GM12801 (cell line): ENCODE results near the gene GOLGA5.

ENCODE experiments used
- TF ChIP-seq, protein P1 (sequence below): IDR thresholded peaks from one replicate; pipeline ENCODE4 v1.5.1; 2011; ENCODE audit warnings: control low read depth; ENCODE audit not compliant: insufficient read length; ENCODE audit errors: extremely low read depth

The GOLGA5 gene

DNA sequence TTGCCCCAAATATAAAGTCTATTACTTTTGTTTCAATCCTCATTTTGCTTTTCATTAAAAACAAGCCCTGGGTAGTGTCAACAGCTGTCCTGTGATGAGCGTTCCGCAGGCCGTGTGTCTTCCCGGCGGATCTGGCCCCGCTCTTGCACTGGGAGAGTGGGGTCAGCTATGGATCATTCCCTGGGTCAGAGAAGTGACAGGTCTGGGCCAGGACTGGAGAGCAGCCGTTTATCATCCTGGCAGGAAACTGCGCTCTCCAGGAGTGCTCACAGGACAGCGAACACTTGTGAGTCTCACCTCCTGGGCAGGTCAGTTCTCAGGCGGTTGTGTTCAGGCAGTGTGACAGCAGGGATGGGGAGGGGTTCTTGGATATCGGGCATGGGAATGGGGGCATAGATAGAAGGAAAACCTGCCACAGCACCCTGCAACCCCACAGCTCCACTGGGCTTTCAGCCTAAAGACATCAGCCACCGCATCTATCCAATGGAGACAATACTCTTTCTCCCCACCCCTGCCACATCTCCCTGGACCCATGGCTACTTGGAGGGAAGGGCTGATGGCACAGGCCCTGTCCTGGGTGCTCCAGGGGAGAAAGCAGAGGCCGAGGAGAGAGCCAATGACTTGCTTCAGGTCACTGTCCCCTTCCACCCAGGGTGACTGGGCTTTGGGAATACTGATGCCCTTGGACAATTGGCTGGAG, 81.0 kb downstream of the GOLGA5 start:
- TF ChIP-seq, protein P1, sequence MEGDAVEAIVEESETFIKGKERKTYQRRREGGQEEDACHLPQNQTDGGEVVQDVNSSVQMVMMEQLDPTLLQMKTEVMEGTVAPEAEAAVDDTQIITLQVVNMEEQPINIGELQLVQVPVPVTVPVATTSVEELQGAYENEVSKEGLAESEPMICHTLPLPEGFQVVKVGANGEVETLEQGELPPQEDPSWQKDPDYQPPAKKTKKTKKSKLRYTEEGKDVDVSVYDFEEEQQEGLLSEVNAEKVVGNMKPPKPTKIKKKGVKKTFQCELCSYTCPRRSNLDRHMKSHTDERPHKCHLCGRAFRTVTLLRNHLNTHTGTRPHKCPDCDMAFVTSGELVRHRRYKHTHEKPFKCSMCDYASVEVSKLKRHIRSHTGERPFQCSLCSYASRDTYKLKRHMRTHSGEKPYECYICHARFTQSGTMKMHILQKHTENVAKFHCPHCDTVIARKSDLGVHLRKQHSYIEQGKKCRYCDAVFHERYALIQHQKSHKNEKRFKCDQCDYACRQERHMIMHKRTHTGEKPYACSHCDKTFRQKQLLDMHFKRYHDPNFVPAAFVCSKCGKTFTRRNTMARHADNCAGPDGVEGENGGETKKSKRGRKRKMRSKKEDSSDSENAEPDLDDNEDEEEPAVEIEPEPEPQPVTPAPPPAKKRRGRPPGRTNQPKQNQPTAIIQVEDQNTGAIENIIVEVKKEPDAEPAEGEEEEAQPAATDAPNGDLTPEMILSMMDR, result no peak

DNA sequence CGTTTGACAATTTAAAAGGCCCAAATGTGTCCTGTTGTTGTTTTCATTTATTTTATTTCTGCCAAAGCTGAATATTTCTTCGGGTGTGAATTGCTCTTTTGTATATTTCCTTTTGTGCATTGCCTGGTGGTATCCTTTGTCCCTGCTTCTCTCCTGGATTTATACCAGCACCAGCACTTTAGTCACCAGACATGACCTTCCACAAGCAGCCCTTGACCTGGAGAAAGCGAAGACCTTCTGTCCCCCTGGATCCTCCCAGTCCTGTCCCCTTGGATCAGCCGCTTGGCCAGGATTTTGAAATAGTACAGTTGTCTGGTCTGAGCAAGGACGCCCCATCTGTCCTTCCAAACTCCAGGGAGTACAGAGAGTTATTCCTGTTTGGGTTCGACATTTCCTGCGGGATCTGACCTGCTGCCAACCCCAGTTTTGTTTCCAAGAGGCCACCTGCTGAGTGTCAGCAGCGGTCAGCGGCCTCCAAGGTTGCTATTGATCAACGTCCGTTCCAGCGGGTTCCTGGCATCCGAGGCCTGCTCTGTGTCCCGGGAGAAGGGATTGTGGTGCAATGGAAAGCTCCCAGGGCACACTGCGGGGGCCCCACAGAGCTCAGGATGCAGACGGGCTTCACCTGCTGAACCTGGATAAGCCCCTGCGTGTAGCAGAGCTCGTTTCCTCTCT, 83.8 kb downstream of the GOLGA5 start:
- TF ChIP-seq, protein P1, result no peak

DNA sequence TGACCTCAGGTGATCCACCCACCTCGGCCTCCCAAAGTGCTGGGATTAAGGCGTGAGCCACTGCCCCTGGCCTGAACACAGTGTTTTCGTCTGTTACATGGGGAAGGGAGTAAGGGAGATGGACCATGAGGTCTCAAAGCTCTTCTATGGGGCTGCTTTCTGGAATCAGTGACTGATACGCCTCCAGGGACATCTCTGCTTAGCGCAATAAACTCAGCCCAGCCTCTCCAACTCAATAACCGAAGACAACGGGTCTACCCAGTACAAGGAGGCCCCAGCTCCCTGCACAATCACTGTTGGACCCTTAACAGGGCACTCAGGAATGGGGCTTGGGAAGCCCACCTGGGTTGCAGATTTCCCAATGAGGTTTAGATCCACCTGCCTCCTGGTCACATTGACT, 86.2 kb downstream of the GOLGA5 start:
- TF ChIP-seq, protein P1, result no peak

DNA sequence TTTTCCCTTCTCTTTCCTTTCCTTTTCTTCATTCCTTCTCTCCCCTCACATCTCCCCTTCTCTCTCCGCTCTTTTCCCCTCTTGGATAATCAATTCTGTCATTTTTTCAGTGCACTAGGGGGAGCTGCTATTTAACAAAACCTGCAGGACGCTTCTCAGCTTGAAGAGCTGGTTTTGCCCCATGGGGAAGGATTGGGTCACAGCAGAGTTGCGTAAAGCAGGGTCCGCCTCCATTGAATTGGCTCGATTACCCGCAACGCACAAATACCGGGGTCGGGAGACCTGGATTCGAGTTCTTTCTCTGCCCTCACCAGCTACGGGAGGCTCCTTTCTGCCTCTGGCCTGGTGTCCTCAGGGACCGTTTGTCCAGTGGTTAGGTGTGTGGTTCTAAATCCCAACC, 86.7 kb downstream of the GOLGA5 start:
- TF ChIP-seq, protein P1, result no peak

DNA sequence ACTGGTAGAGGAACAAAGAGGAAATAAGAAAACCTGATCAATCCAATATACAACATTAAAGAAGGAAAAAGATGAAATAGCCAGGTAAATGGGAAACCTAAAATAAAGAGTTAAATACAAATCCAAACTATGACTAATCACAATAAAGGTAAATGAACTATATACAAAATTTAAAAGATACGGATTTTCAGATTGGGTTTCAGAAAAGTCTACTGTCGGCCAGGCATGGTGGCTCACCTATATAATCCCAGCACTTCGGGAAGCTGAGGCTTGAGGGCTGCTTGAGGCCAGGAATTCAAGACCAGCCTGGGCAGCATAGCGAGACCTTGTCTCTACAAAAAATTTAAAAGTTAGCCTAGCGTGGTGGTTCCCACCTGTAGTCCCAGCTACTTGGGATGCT, 89.0 kb downstream of the GOLGA5 start:
- TF ChIP-seq, protein P1, result no peak

DNA sequence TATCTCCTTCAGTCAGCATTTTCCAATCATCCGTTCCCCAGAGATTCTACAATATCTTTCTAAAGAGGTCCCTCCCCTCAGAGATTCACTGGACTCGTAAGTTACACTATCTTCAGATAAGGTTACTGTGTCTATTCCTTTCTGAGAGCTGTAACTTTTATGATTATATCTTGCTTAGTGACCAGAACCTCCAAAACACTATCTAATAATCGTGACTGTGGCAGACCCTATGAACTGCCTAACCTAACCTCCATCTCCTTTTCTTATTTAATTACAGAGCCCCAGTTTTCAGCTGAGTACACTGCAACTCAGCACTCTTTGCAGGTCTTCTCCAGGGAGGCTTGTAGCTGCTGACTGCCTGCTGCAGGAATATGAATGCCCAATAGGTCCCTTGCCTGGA, 90.3 kb downstream of the GOLGA5 start:
- TF ChIP-seq, protein P1, result no peak

DNA sequence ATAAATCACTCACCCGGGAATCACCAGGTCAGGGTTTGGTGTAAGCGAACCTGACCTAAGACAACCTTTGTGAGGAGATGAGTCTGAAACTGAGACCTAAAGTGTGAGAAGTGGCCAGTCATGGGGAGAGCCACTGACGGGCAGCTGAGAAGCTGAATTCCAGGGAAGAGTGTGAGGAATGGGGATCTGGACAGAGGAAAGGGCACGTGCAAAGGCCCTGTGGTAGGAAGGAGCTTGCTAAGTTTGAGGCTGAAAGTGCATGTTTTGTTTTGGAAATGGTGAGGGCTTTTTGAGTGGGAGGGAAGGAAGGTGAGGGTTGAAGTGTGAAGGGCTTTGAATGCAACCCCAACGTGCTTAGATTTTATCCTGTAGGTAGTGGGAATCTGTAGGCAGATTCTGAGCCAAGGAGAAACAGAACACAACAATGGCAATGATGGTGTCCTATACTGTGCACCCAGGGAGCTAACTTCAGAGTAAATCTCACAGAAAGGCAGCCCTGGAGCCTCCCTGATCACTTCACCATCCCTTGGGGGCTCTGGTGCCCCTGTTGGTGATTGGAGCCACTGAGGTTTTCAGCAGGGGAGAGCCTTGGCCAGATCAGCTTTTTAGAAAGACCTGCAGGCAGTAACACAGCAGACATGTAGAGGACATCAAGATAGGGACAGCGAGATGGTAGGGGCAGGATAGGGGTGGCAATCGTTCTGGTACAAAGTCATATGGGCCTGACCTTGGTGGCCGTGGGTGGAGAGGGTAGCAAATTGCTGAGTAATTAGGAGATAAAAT, 91.4 kb downstream of the GOLGA5 start:
- TF ChIP-seq, protein P1, result no peak
